Measurements from ENCODE around the gene SBF2. TPM values are rescaled to one million over a fixed set of nuclear protein-coding genes. Genes with fewer than 3 reads are reported as not detected.
"Not testable (repeated sequence)": the region's sequence is repeated elsewhere in the genome, so short reads cannot be mapped to it uniquely, and the experiment has no call there.

Gene SBF2
- total RNA-seq, 4 donors from 2014 or later = 19.3 to 28.1 (median 25.8) TPM

DNA sequence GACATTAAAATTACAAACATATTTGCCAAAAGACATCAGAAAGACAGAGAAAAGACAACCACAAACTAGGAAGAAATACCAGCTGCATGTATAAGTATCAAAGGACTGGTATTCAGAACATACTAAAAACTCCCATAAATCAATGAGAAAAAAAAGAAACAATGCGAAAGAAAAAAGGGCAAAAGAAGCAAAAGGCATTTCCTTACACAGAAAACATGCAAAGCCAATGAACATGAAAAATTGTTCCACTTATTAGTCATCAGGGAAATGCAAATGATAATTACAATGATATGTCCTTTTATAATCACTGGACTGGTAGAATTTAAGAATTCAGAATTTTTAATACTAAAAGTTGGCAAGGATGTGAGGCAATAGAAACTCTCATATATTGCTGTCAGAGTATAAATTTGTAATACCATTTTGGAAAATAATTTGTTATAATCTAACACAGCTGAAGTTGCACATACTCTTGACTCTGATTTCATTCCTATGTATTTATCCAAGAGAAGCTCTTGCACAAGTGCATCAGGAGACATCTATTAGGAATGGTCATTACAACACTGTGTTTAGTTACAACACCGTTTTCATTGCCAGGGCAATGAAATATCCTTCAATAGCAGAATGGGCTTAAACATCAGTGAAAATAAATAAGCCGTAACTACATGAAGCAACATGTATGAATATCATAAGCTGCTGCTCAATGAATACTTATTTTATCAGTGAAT, 350.5 kb downstream of the SBF2 start:
- in situ Hi-C loops (cut with MboI; ENCODE audit: low sequenced_read_pairs in 4 of 4) (no loop called here), intact Hi-C loops (cut with DNase I; ENCODE audit: low total_unique reads) (no loop called here)
- Histone ChIP-seq H3K27me3 (no peaks in the 10 kb centered on the region), H3K9me3 (no peaks in the 10 kb centered on the region), H3K27ac (peak overlapping the region; percentile 6 to 60 (median 22)), H3K36me3 (peaks cover 0 to 5% of the 10 kb centered on the region in 2 donors), H3K4me3 (no peak overlapping the region), H3K4me1 (peaks cover 0 to 4% of the 10 kb centered on the region in 2 donors)
- no peak for DNase-seq
- TF ChIP-seq POLR2A (IDR thresholded peaks at IDR 0.05) = no peak
- TF ChIP-seq, protein P1, sequence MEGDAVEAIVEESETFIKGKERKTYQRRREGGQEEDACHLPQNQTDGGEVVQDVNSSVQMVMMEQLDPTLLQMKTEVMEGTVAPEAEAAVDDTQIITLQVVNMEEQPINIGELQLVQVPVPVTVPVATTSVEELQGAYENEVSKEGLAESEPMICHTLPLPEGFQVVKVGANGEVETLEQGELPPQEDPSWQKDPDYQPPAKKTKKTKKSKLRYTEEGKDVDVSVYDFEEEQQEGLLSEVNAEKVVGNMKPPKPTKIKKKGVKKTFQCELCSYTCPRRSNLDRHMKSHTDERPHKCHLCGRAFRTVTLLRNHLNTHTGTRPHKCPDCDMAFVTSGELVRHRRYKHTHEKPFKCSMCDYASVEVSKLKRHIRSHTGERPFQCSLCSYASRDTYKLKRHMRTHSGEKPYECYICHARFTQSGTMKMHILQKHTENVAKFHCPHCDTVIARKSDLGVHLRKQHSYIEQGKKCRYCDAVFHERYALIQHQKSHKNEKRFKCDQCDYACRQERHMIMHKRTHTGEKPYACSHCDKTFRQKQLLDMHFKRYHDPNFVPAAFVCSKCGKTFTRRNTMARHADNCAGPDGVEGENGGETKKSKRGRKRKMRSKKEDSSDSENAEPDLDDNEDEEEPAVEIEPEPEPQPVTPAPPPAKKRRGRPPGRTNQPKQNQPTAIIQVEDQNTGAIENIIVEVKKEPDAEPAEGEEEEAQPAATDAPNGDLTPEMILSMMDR (IDR thresholded peaks at IDR 0.05 in 4 of 5, conservative IDR thresholded peaks at IDR 0.05 in 1 of 5) = no peak
- peak; percentile 93 to 98 for ATAC-seq

GRCh38 chr11:9941991-9942390, 352.0 kb downstream of the SBF2 start:
- H3K27ac ChIP-seq = peak overlapping the region in 3 of 4 donors; percentile 6 to 38 (median 6)
- intact Hi-C loops (cut with DNase I; ENCODE audit: low total_unique reads) (no loop called here), in situ Hi-C loops (cut with MboI; ENCODE audit: low sequenced_read_pairs in 4 of 4) (no loop called here)
- ATAC-seq (no peak), DNase-seq (no peak)
- H3K9me3 ChIP-seq = no peaks in the 10 kb centered on the region
- H3K27me3 ChIP-seq = no peaks in the 10 kb centered on the region
- peaks cover 0 to 5% of the 10 kb centered on the region in 2 donors for H3K36me3 ChIP-seq
- TF ChIP-seq, protein P1 (IDR thresholded peaks at IDR 0.05 in 4 of 5, conservative IDR thresholded peaks at IDR 0.05 in 1 of 5) = no peak
- TF ChIP-seq POLR2A (IDR thresholded peaks at IDR 0.05) = no peak
- H3K4me3 ChIP-seq = no peak overlapping the region
- H3K4me1 ChIP-seq = peaks cover 0 to 4% of the 10 kb centered on the region in 2 donors

- in situ Hi-C loops (cut with MboI; ENCODE audit: low sequenced_read_pairs in 4 of 4); H3K4me1 ChIP-seq; H3K27me3 ChIP-seq; DNase-seq; H3K4me3 ChIP-seq; H3K9me3 ChIP-seq; H3K36me3 ChIP-seq; intact Hi-C loops (cut with DNase I; ENCODE audit: low total_unique reads); H3K27ac ChIP-seq; ATAC-seq: not testable (repeated sequence)
Measured at GRCh38 chr11:9939150-9939549, 354.9 kb downstream of the SBF2 start.

DNA sequence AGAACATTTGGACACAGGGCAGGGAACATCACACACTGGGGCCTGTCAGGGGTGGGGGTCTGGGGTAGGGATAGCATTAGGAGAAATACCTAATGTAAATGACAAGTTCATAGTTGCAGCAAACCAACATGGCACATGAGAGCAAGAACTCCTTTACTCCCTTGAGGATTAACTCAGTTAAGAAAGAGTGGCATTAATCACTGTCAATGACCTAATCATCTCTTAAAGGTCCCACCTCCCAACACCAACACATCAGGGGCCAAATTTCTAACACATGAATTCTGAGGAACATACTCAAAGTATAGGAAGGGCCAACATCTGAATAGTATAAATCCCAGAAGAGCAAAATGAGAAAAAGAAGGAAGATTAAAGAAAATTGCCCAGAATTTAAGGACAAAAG, 357.3 kb downstream of the SBF2 start:
- no peak overlapping the region for H3K4me3 ChIP-seq
- no peaks in the 10 kb centered on the region for H3K4me1 ChIP-seq
- no peaks in the 10 kb centered on the region for H3K9me3 ChIP-seq
- intact Hi-C loops (cut with DNase I; ENCODE audit: low total_unique reads) = no loop called here
- no peak for DNase-seq
- H3K36me3 ChIP-seq = no peaks in the 10 kb centered on the region
- no peaks in the 10 kb centered on the region for H3K27me3 ChIP-seq
- TF ChIP-seq, protein P1 (IDR thresholded peaks at IDR 0.05 in 4 of 5, conservative IDR thresholded peaks at IDR 0.05 in 1 of 5) = no peak
- TF ChIP-seq POLR2A (IDR thresholded peaks at IDR 0.05) = no peak
- no peak for ATAC-seq
- H3K27ac ChIP-seq = no peak overlapping the region
- in situ Hi-C loops (cut with MboI; ENCODE audit: low sequenced_read_pairs in 4 of 4) = no loop called here

DNA sequence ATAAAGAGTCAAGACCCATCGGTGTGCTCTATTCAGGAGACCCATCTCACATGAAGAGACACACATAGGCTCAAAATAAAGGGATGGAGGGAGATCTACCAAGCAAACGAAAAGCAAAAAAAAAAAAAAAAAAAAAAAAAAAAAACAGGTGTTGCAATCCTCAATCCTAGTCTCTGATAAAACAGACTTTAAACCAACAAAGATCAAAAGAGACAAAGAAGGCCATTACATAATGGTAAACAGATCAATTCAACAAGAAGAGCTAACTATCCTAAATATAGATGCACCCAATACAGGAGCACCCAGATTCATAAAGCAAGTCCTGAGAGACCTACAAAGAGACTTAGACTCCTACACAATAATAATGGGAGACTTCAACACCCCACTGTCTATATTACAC, 361.2 kb downstream of the SBF2 start:
- in situ Hi-C loops (cut with MboI; ENCODE audit: low sequenced_read_pairs in 4 of 4) = not testable (repeated sequence)

GRCh38 chr11:9930562-9931331, 363.3 kb downstream of the SBF2 start:
- H3K36me3 ChIP-seq; H3K9me3 ChIP-seq; intact Hi-C loops (cut with DNase I; ENCODE audit: low total_unique reads); H3K27me3 ChIP-seq; DNase-seq; H3K4me1 ChIP-seq; ATAC-seq; H3K27ac ChIP-seq; in situ Hi-C loops (cut with MboI; ENCODE audit: low sequenced_read_pairs in 4 of 4); H3K4me3 ChIP-seq: not testable (repeated sequence)

More for the DNA sequence above, 361.2 kb downstream of the SBF2 start:
- H3K27ac ChIP-seq; H3K4me1 ChIP-seq; H3K9me3 ChIP-seq; intact Hi-C loops (cut with DNase I; ENCODE audit: low total_unique reads); ATAC-seq; H3K4me3 ChIP-seq; H3K36me3 ChIP-seq; H3K27me3 ChIP-seq; DNase-seq: not testable (repeated sequence)

All from gastrocnemius medialis (tissue), 4 donors.